Suprapubic skin (tissue), 4 donors: ENCODE results near the gene USP11.

ENCODE experiments used
- EP300 ChIP-seq: sonication (generic); formaldehyde crosslinking; IDR thresholded peaks from one replicate; pipeline ENCODE4 v1.6.1; 2017; ENCODE audit warnings: antibody characterized with exemption
- POLR2A ChIP-seq, 2 donors: fragments of 450-650 bp; IDR thresholded peaks; one replicate each; pipeline ENCODE4 v1.6.1; 2017; ENCODE audit warnings: antibody characterized with exemption in 2 of 2, mild to moderate bottlenecking in 2 of 2, moderate library complexity in 2 of 2
- POLR2AphosphoS5 ChIP-seq, 3 donors: sonication (generic); formaldehyde crosslinking; IDR thresholded peaks; one replicate each; pipeline ENCODE4 v1.6.1; 2017; ENCODE audit warnings: antibody characterized with exemption in 3 of 3
- TF ChIP-seq, protein P1 (sequence below), 2 donors: fragments of 200-600 bp in 1 of 2; fragments of 450-650 bp in 1 of 2; sonication (generic) in 1 of 2; IDR thresholded peaks; one replicate each; pipeline ENCODE4 v1.5.1; 2016 to 2019; ENCODE audit warnings: antibody characterized with exemption in 2 of 2, mild to moderate bottlenecking in 1 of 2, moderate library complexity in 1 of 2

DNA sequence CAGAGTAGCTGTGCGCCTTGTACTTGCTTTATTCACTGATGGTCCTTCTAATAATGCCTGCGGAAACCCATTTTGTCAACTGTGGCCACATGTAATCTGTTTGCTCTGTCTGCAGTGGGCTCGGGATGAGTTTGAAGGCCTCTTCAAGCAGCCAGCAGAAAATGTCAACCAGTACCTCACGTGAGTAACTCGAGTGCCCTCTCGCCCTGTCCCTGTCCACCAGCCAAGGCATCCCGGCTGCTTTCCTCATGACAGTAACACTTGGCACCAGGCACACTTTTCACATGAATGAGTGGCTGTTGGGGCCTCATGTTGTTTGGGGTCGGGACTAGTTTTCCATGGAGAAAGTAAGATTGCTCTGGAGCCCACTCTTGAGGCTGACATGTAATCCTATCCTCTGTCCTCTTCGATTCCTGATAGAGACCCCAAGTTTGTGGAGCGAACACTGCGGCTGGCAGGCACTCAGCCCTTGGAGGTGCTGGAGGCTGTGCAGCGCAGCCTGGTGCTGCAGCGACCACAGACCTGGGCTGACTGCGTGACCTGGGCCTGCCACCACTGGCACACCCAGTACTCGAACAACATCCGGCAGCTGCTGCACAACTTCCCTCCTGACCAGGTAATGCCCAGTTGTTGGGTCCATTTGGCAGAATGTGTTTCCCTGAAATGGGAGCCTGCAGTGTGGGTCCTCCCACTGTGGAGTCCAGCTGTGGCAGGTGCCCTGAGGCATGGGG, 23.1 kb upstream of the USP11 start:
- TF ChIP-seq, protein P1, sequence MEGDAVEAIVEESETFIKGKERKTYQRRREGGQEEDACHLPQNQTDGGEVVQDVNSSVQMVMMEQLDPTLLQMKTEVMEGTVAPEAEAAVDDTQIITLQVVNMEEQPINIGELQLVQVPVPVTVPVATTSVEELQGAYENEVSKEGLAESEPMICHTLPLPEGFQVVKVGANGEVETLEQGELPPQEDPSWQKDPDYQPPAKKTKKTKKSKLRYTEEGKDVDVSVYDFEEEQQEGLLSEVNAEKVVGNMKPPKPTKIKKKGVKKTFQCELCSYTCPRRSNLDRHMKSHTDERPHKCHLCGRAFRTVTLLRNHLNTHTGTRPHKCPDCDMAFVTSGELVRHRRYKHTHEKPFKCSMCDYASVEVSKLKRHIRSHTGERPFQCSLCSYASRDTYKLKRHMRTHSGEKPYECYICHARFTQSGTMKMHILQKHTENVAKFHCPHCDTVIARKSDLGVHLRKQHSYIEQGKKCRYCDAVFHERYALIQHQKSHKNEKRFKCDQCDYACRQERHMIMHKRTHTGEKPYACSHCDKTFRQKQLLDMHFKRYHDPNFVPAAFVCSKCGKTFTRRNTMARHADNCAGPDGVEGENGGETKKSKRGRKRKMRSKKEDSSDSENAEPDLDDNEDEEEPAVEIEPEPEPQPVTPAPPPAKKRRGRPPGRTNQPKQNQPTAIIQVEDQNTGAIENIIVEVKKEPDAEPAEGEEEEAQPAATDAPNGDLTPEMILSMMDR (IDR thresholded peaks at IDR 0.05): no peak
- TF ChIP-seq POLR2A (IDR thresholded peaks at IDR 0.05) (no peak), EP300 (no peak), POLR2AphosphoS5 (IDR thresholded peaks at IDR 0.05) (no peak)
